Fibroblast of lung (primary cell): Measurements from ENCODE around the gene THOC2. TPM values are rescaled to one million over a fixed set of nuclear protein-coding genes. Genes with fewer than 3 reads are reported as not detected.
"Not testable (repeated sequence)": the region's sequence is repeated elsewhere in the genome, so short reads cannot be mapped to it uniquely, and the experiment has no call there.

Source experiments
- DNase-seq, 2 donors: peaks; one replicate each; pipeline versions ENCODE4 v3.0.0 to v3.0.0-alpha.2; 2010; ENCODE audit warnings: low read depth in 2 of 2
- H2AFZ ChIP-seq: 2 replicates; pipeline ENCODE4 v1.5.1; 2012; ENCODE audit warnings: low read length, control low read depth, inconsistent platforms
- H3K27ac ChIP-seq: 2 replicates; pipeline ENCODE4 v1.5.1; 2011; ENCODE audit warnings: low read length, control low read depth; ENCODE audit not compliant: insufficient read depth
- H3K27me3 ChIP-seq: 2 replicates; pipeline ENCODE4 v1.5.1; 2011; ENCODE audit warnings: mild to moderate bottlenecking, low read length; ENCODE audit not compliant: control insufficient read depth, insufficient read depth
- H3K36me3 ChIP-seq: 2 replicates; pipeline ENCODE4 v1.5.1; 2011; ENCODE audit warnings: low read length; ENCODE audit not compliant: control insufficient read depth, insufficient read depth
- H3K4me1 ChIP-seq: 2 replicates; pipeline ENCODE4 v1.5.1; 2011; ENCODE audit warnings: low read length; ENCODE audit not compliant: control insufficient read depth, insufficient read depth; ENCODE audit errors: extremely low read depth
- H3K4me2 ChIP-seq: 2 replicates; pipeline ENCODE4 v1.5.1; 2011; ENCODE audit warnings: low read length, control low read depth; ENCODE audit not compliant: insufficient read depth; ENCODE audit errors: extremely low read depth
- H3K4me3 ChIP-seq, 4 experiments: fragments of 200-600 bp in 1 of 4; sonication (generic) in 1 of 4; replicated peaks in 1 of 4; 2 replicates each; pipeline ENCODE4 v1.5.1; 2011 to 2016; ENCODE audit warnings: low read length in 4 of 4, low read depth in 3 of 4, mild to moderate bottlenecking in 3 of 4, control low read depth in 2 of 4, inconsistent platforms in 1 of 4, mixed read lengths in 1 of 4; ENCODE audit not compliant: insufficient read depth in 1 of 4; ENCODE audit errors: control extremely low read depth in 1 of 4
- H3K79me2 ChIP-seq: 2 replicates; pipeline ENCODE4 v1.5.1; 2012; ENCODE audit warnings: mild to moderate bottlenecking, low read length, inconsistent platforms; ENCODE audit not compliant: control insufficient read depth, insufficient read depth
- H3K9ac ChIP-seq: 2 replicates; pipeline ENCODE4 v1.5.1; 2011; ENCODE audit warnings: mild to moderate bottlenecking, low read length, control low read depth; ENCODE audit not compliant: insufficient read depth
- H3K9me3 ChIP-seq: 2 replicates; pipeline ENCODE4 v1.5.1; 2012; ENCODE audit warnings: low read depth, low read length; ENCODE audit not compliant: control insufficient read depth, insufficient read depth
- H4K20me1 ChIP-seq: 2 replicates; pipeline ENCODE4 v1.5.1; 2011; ENCODE audit warnings: low read length; ENCODE audit not compliant: control insufficient read depth, insufficient read depth; ENCODE audit errors: extremely low read depth
- CTCF ChIP-seq, 2 donors: IDR thresholded peaks in 1 of 2; conservative IDR thresholded peaks in 1 of 2; 1 replicate in 1 of 2; 2 replicates in 1 of 2; pipeline ENCODE4 v1.5.1; 2011 to 2012; ENCODE audit warnings: low read length in 2 of 2, control low read depth in 1 of 2, inconsistent platforms in 1 of 2, low read depth in 1 of 2, mild to moderate bottlenecking in 1 of 2
- EZH2 ChIP-seq: IDR thresholded peaks from 2 replicates; pipeline ENCODE4 v1.5.1; 2012; ENCODE audit warnings: low read length, control low read depth, mild to moderate bottlenecking; ENCODE audit errors: missing control alignments
- polyA plus RNA-seq, 2 donors: library from polyadenylated mRNA; depleted of rRNA in 1 of 2; stranded (reverse) in 1 of 2; unstranded in 1 of 2; fragments of >200 nt; gene quantifications; 2 replicates each; pipeline ENCODE4 v1.2.1, GENCODE V29; 2011 to 2012; ENCODE audit warnings: missing spikeins in 1 of 2
- total RNA-seq: library from RNA; depleted of rRNA; stranded (reverse); fragments of >200 nt; gene quantifications from 2 replicates; pipeline ENCODE4 v1.2.1, GENCODE V29; 2014

Gene THOC2
- total and polyA plus RNA-seq, 2 donors (not counting 1 experiment from before 2014, with no cell fraction given): 62.9 to 70.0 TPM

DNA sequence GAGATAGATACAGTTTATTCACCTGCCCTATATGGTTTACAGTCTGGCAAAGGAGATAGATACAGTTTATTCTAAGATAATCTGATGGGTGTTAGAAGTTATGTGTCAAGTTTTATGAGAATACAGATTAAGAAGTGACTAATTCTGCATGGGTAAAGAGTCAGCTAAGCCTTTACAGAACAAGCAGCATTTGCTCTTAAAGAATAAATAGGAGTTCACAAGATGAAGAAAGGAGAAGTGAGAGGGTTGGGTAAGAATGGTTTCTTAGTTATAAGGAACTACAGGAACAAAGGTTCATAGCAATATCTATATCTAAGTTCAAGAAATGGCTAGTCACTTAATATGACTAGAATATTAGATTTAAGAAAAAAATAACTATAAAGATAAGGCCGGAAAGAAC is 47.6 kb downstream of the THOC2 start:
- Histone ChIP-seq H3K27me3 (no peaks in the 10 kb centered on the region), H3K9ac (no peak overlapping the region), H2AFZ (no peak overlapping the region), H3K9me3 (no peaks in the 10 kb centered on the region), H4K20me1 (no peaks in the 10 kb centered on the region), H3K4me2 (no peak overlapping the region), H3K36me3 (no peaks in the 10 kb centered on the region), H3K27ac (no peak overlapping the region), H3K4me3 (no peak overlapping the region), H3K4me1 (no peaks in the 10 kb centered on the region), H3K79me2 (no peaks in the 10 kb centered on the region)
- DNase-seq: no peak
- TF ChIP-seq CTCF (conservative IDR thresholded peaks at IDR 0.05 in 1 of 2, IDR thresholded peaks at IDR 0.05 in 1 of 2; ENCODE audit: low read depth in 1 of 2, low read length in 2 of 2) (no peak), EZH2 (no peak)

GRCh38 chrX:123682186-123682585 is 50.7 kb downstream of the THOC2 start:
- Histone ChIP-seq H3K9me3 (no peaks in the 10 kb centered on the region), H3K27me3 (no peaks in the 10 kb centered on the region), H3K79me2 (no peaks in the 10 kb centered on the region), H3K4me2 (no peak overlapping the region), H4K20me1 (no peaks in the 10 kb centered on the region), H3K36me3 (no peaks in the 10 kb centered on the region), H2AFZ (no peak overlapping the region), H3K9ac (no peak overlapping the region), H3K27ac (no peak overlapping the region), H3K4me1 (no peaks in the 10 kb centered on the region), H3K4me3 (no peak overlapping the region)
- no peak for DNase-seq
- TF ChIP-seq EZH2 (no peak), CTCF (conservative IDR thresholded peaks at IDR 0.05 in 1 of 2, IDR thresholded peaks at IDR 0.05 in 1 of 2; ENCODE audit: low read depth in 1 of 2, low read length in 2 of 2) (no peak)

DNA sequence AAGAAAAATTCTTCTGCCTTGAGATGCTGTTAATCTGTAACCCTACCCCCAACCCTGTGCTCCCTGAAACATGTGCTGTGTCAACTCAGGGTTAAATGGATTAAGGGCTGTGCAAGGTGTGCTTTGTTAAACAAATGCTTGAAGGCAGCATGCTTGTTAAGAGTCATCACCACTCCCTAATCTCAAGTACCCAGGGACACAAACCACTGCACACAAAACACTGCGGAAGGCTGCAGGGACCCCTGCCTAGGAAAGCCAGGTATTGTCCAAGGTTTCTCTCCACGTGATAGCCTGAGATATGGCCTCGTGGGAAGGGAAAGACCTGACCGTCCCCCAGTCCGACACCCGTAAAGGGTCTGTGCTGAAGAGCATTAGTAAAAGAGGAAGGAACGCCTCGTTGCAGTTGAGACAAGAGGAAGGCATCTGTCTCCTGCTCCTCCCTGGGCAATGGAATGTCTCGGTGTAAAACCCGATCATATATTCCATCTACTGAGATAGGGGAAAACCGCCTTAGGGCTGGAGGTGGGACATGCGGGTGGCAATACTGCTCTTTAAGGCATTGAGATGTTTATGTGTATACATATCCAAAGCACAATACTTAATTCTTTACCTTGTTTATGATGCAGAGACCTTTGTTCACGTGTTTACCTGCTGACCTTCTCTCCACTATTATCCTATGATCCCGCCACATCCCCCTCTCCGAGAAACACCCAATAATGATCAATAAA is 53.0 kb downstream of the THOC2 start:
- H3K4me2 ChIP-seq, H3K27me3 ChIP-seq, H3K4me3 ChIP-seq, DNase-seq, H3K9ac ChIP-seq, H3K27ac ChIP-seq, H3K36me3 ChIP-seq, H3K9me3 ChIP-seq, H3K4me1 ChIP-seq, H3K79me2 ChIP-seq, H2AFZ ChIP-seq, H4K20me1 ChIP-seq: not testable (repeated sequence)
